ENCODE results near the gene ZDHHC8. TPM values are rescaled to one million over a fixed set of nuclear protein-coding genes. Genes with fewer than 3 reads are reported as not detected.

The ZDHHC8 gene
- total RNA-seq, 1 experiment from 2014 or later, result 89.3 TPM

DNA sequence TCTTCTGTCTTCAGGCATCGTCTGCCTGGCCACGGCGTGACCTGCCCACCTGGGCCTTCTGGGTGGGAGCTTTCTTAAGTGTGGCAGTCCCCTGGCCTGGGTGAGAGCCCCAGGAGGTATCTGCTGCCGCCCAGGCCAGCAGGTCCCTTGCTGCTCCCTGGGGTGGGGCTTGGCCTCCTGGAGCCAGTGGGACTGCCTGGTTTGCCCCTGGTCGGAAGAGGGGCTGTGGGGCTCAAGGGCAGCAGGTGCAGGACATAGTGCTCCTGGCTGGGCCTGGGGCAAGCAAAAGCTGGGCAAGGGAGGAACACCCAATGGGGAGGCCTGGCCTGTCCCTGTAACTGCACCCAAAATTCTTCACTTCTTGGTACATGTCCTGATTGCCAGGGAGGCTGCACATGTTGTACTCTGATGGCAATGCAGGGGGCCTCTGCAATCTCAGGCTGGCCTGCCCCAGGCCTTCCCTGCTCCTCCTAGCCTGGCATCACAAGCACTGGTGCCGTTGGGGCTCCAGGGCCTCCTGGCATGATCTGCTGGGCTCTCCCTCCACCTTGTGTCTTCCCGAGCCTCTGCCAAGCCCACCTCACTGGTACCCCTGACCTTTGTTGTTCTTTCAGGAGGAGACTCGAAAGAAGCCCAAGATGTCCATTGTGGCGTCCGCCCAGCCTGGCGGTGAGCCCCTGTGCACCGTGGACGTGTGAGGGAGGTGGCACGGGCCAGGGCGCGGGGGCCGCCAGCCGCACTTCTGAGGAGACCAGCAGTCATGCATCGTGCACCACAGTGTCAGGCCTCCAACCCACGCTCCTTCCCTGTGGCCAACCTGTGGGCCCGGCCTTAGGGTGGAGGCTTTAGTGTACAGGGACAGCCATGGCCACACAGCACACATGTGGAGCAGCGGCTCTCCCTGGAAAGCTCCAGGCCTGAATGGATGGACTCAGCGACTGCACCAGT, 21.9 kb upstream of the ZDHHC8 start:
- intact Hi-C loops (cut with micrococcal nuclease), result loop anchor here (10.0 kb wide), 1 partner anchor 145 kb away; no protein-coding TSS in a partner anchor
- H3K36me3 ChIP-seq (ENCODE audit: control insufficient read depth in 1 of 2, insufficient read depth in 2 of 2, low read length in 2 of 2), result peaks cover 26 to 69% of the 10 kb centered on the region in 2 experiments; a peak in 3 of 4 replicates
- DNase-seq (ENCODE audit: low read depth, low spot score) (no peak), ATAC-seq (no peak)
- H3K9me3 ChIP-seq (ENCODE audit: control insufficient read depth in 1 of 2, insufficient read depth in 1 of 2, low read depth in 1 of 2, low read length in 2 of 2), result no peaks in the 10 kb centered on the region
- CTCF ChIA-PET, result no interaction called here
- H4K20me1 ChIP-seq (ENCODE audit: insufficient read depth), result no peaks in the 10 kb centered on the region
- H2AFZ ChIP-seq (ENCODE audit: low read depth, low read length, poor library complexity, severe bottlenecking), result no peak overlapping the region
- TF ChIP-seq ZFX (IDR thresholded peaks at IDR 0.05), result no peak
- TF ChIP-seq TCF7L2 (IDR thresholded peaks at IDR 0.05; ENCODE audit: borderline replicate concordance, extremely low read depth, insufficient read depth, insufficient read length), result no peak
- no peak for TF ChIP-seq YY1 (IDR thresholded peaks at IDR 0.05; ENCODE audit: extremely low read depth, insufficient replicate concordance, low read depth, low read length)
- no peak for TF ChIP-seq EZH2 (IDR thresholded peaks at IDR 0.05)
- TF ChIP-seq POLR2A (IDR thresholded peaks at IDR 0.05; ENCODE audit: borderline replicate concordance, extremely low read depth, insufficient read depth, insufficient read length), result no peak
- TF ChIP-seq ZNF274 (IDR thresholded peaks at IDR 0.05; ENCODE audit: low read depth, low read length), result no peak
- no peak for TF ChIP-seq EZH2phosphoT487 (IDR thresholded peaks at IDR 0.05; ENCODE audit: borderline replicate concordance)
- no peak for TF ChIP-seq CEBPB (IDR thresholded peaks at IDR 0.05; ENCODE audit: low read depth)
- no peak for TF ChIP-seq RAD21 (IDR thresholded peaks at IDR 0.05; ENCODE audit: low read depth)
- TF ChIP-seq SIN3A (IDR thresholded peaks at IDR 0.05; ENCODE audit: low read depth), result no peak
- TF ChIP-seq, protein P1, sequence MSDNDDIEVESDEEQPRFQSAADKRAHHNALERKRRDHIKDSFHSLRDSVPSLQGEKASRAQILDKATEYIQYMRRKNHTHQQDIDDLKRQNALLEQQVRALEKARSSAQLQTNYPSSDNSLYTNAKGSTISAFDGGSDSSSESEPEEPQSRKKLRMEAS (IDR thresholded peaks at IDR 0.05), result no peak
- TF ChIP-seq POLR2AphosphoS5 (IDR thresholded peaks at IDR 0.05; ENCODE audit: low read depth, low read length), result no peak
- TF ChIP-seq JUND (IDR thresholded peaks at IDR 0.05), result no peak
- TF ChIP-seq, protein P2, sequence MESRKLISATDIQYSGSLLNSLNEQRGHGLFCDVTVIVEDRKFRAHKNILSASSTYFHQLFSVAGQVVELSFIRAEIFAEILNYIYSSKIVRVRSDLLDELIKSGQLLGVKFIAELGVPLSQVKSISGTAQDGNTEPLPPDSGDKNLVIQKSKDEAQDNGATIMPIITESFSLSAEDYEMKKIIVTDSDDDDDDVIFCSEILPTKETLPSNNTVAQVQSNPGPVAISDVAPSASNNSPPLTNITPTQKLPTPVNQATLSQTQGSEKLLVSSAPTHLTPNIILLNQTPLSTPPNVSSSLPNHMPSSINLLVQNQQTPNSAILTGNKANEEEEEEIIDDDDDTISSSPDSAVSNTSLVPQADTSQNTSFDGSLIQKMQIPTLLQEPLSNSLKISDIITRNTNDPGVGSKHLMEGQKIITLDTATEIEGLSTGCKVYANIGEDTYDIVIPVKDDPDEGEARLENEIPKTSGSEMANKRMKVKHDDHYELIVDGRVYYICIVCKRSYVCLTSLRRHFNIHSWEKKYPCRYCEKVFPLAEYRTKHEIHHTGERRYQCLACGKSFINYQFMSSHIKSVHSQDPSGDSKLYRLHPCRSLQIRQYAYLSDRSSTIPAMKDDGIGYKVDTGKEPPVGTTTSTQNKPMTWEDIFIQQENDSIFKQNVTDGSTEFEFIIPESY (IDR thresholded peaks at IDR 0.05; ENCODE audit: extremely low read depth, insufficient replicate concordance, low read length), result no peak
- TF ChIP-seq CBX3 (IDR thresholded peaks at IDR 0.05; ENCODE audit: low read depth), result no peak
- TF ChIP-seq EGR1 (IDR thresholded peaks at IDR 0.05; ENCODE audit: low read depth), result no peak
- TF ChIP-seq, protein P3, sequence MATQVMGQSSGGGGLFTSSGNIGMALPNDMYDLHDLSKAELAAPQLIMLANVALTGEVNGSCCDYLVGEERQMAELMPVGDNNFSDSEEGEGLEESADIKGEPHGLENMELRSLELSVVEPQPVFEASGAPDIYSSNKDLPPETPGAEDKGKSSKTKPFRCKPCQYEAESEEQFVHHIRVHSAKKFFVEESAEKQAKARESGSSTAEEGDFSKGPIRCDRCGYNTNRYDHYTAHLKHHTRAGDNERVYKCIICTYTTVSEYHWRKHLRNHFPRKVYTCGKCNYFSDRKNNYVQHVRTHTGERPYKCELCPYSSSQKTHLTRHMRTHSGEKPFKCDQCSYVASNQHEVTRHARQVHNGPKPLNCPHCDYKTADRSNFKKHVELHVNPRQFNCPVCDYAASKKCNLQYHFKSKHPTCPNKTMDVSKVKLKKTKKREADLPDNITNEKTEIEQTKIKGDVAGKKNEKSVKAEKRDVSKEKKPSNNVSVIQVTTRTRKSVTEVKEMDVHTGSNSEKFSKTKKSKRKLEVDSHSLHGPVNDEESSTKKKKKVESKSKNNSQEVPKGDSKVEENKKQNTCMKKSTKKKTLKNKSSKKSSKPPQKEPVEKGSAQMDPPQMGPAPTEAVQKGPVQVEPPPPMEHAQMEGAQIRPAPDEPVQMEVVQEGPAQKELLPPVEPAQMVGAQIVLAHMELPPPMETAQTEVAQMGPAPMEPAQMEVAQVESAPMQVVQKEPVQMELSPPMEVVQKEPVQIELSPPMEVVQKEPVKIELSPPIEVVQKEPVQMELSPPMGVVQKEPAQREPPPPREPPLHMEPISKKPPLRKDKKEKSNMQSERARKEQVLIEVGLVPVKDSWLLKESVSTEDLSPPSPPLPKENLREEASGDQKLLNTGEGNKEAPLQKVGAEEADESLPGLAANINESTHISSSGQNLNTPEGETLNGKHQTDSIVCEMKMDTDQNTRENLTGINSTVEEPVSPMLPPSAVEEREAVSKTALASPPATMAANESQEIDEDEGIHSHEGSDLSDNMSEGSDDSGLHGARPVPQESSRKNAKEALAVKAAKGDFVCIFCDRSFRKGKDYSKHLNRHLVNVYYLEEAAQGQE (IDR thresholded peaks at IDR 0.05; ENCODE audit: low read depth), result no peak
- no peak for TF ChIP-seq ELF1 (IDR thresholded peaks at IDR 0.05; ENCODE audit: borderline replicate concordance, low read depth)
- no peak for TF ChIP-seq FOSL1 (IDR thresholded peaks at IDR 0.05; ENCODE audit: low read depth)
- H3K27ac ChIP-seq (ENCODE audit: low read depth, low read length), result peak overlapping the region; percentile 34
- H3K4me3 ChIP-seq (replicated peaks in 1 of 2; ENCODE audit: low read depth in 1 of 2, low read length in 2 of 2), result no peak overlapping the region
- no peaks in the 10 kb centered on the region for H3K27me3 ChIP-seq (ENCODE audit: insufficient read depth, low read length)
- RAD21 ChIA-PET (ENCODE audit: low non-redundant PET in 1 of 2, low total read pairs in 2 of 2, uncharacterized antibody in 2 of 2, unreplicated experiment in 2 of 2), result no interaction called here
- peaks cover 0 to 4% of the 10 kb centered on the region in 2 experiments; a peak in 1 of 4 replicates for H3K4me1 ChIP-seq (ENCODE audit: control insufficient read depth in 1 of 2, insufficient read depth in 2 of 2, low read length in 2 of 2)
- peaks cover 25% of the 10 kb centered on the region for H3K79me2 ChIP-seq (ENCODE audit: insufficient read depth, low read length)
- H3K9ac ChIP-seq (ENCODE audit: low read length), result no peak overlapping the region
- no peaks in the 10 kb centered on the region for H3K9me2 ChIP-seq (ENCODE audit: insufficient read depth)
- no TSS peak for BruUV-seq (replicated peaks)
- POLR2A ChIA-PET, result no interaction called here
- H3K4me2 ChIP-seq (ENCODE audit: low read length), result no peak overlapping the region

Data from HCT116 (cell line).